Brain microvascular endothelial cell (primary cell): ENCODE results near the gene TARBP1.

Experiments used
- DNase-seq: peaks from one replicate; pipeline ENCODE4 v3.0.0-alpha.2; 2020
- H3K27ac ChIP-seq: fragments of 250-450 bp; sonication (Bioruptor Pico); 2 replicates; pipeline ENCODE4 v1.5.1; 2020; ENCODE audit warnings: mild to moderate bottlenecking, moderate library complexity
- H3K27me3 ChIP-seq: fragments of 250-450 bp; sonication (Bioruptor Pico); replicated peaks from 2 replicates; pipeline ENCODE4 v1.5.1; 2020; ENCODE audit warnings: mild to moderate bottlenecking
- H3K36me3 ChIP-seq: fragments of 250-450 bp; sonication (Bioruptor Pico); replicated peaks from 2 replicates; pipeline ENCODE4 v1.5.1; 2020; ENCODE audit warnings: mild to moderate bottlenecking
- H3K4me3 ChIP-seq: 2 replicates; pipeline ENCODE4 v1.5.1; 2011; ENCODE audit warnings: low read depth, mild to moderate bottlenecking, control low read depth, low read length, moderate library complexity
- CTCF ChIP-seq: IDR thresholded peaks from 2 replicates; pipeline ENCODE4 v1.5.1; 2011; ENCODE audit warnings: low read depth, mild to moderate bottlenecking, moderate library complexity, low read length, control low read depth, inconsistent platforms; ENCODE audit errors: missing control alignments
- in situ Hi-C: cut with HindIII; loops from 2 replicates; pipeline ENCODE4 v1.10.0; 2017; ENCODE audit warnings: low sequenced_read_pairs, low pct_ligation_motif_present

TARBP1 gene

GRCh38 chr1:234484218-234484617, 5.2 kb upstream of the TARBP1 start:
- no peak for TF ChIP-seq CTCF
- Histone ChIP-seq H3K27ac (no peak overlapping the region), H3K4me3 (no peak overlapping the region), H3K36me3 (no peaks in the 10 kb centered on the region), H3K27me3 (no peaks in the 10 kb centered on the region)
- in situ Hi-C loops, result loop anchor here (25.0 kb wide), 1 partner anchor 603 kb away; no protein-coding TSS in a partner anchor
- no peak for DNase-seq

DNA sequence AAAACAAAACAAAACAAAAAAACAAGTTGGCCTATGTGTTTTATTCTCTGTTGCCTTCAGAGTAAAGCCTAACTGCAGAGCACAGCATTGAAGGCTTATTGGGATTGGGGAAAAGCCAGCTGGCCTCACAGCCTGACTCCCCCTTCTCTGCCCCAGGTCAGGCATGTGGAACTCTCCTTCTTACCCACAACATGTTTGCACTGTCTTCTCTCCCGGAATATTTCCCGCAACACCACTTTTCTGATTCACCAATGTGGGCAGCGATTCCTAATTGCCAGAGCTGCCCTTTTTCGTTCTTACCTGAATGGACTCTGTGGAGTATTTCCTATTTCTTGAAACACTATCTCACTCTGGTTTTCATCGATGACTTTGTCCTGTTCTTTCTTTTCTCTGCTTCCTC, 2.8 kb upstream of the TARBP1 start:
- no peak overlapping the region for H3K27ac ChIP-seq
- no peaks in the 10 kb centered on the region for H3K27me3 ChIP-seq
- no peaks in the 10 kb centered on the region for H3K36me3 ChIP-seq
- no peak for DNase-seq
- in situ Hi-C loops, result loop anchor here (25.0 kb wide), 1 partner anchor 606 kb away; no protein-coding TSS in a partner anchor
- no peak overlapping the region for H3K4me3 ChIP-seq
- no peak for TF ChIP-seq CTCF

DNA sequence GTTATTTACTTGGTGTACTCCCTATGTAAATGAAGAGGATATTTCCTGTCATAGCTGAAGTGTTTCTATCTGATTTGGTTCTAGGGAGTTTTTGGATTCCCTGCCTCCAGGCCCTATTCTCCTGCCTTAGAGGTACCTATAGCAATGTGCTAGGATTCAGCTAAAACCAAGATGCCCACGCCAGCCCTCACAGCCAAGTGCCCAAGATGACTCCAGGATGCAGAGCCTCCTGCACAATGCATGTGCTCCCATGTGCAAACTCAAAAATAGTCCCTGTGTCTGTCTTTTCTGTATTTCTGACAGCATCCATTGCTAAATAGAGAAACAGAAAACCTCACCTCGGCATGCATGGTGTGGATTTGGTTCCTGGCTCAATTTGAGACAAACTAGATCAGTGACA, 887 bp upstream of the TARBP1 start:
- Histone ChIP-seq H3K27me3 (no peaks in the 10 kb centered on the region), H3K4me3 (no peak overlapping the region), H3K27ac (no peak overlapping the region), H3K36me3 (no peaks in the 10 kb centered on the region)
- TF ChIP-seq CTCF, result no peak
- no peak for DNase-seq
- in situ Hi-C loops, result loop anchor here (25.0 kb wide), 1 partner anchor 607 kb away; no protein-coding TSS in a partner anchor

DNA sequence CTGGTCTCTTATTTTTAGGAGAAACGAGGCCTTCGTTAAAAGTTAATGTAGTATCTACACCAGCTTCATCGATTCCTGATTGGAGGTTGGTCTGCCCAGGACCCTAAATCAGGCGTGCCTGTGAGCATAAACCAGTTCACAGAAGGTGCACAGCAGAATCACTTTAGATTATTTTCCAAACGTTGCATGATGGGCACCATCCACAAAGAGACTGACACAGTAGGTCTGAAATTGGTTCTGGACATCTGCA, 256 bp upstream of the TARBP1 start:
- no peaks in the 10 kb centered on the region for H3K27me3 ChIP-seq
- H3K4me3 ChIP-seq, result peak overlapping the region; percentile 65
- no peak for DNase-seq
- no peak overlapping the region for H3K27ac ChIP-seq
- no peak for TF ChIP-seq CTCF
- no peaks in the 10 kb centered on the region for H3K36me3 ChIP-seq
- in situ Hi-C loops, result loop anchor here (25.0 kb wide), 1 partner anchor 608 kb away; no protein-coding TSS in a partner anchor

GRCh38 chr1:234478152-234478480, 863 bp downstream of the TARBP1 start:
- in situ Hi-C loops, result loop anchor here (25.0 kb wide), 1 partner anchor 609 kb away; no protein-coding TSS in a partner anchor
- Histone ChIP-seq H3K27ac (peak overlapping the region; percentile 24), H3K4me3 (peak overlapping the region; percentile 65), H3K27me3 (no peaks in the 10 kb centered on the region), H3K36me3 (no peaks in the 10 kb centered on the region)
- TF ChIP-seq CTCF, result no peak
- no peak for DNase-seq

DNA sequence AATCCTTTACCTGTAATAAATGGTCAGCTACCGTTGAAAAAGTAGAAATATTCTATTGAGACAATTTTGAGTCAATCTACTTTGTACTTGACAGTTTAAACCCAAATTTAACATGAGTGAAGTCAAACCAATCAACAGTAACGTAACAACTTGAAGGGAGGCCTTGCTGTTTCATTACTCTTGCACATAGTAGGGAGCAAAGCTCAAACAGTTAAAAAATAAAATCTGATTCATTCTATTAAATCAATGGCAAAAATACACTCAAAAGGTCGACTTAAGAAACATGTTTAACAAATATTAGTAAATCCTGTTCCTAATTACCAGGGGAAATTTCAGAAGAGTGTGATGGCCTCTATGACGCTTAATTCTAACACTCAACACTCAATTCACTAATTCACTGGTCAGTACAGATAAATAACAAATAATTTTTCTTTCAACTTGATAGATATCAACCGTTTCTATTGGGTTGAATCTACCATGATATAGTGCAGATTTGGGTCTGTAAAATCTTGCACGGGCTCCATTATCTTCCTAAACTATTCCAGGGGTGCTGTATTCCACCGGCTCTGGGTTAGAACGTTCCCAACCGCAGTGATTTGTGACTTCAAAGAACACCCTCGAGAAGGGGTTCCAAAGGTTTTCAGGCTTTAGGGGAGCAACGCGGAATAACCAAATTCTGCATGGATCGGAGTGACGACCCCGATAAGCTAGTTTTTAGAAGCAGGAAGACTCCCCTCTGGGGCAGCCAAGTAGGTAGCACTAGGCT, 1.4 kb downstream of the TARBP1 start:
- H3K4me3 ChIP-seq, result peak overlapping the region; percentile 65
- H3K27me3 ChIP-seq, result no peaks in the 10 kb centered on the region
- no peak overlapping the region for H3K27ac ChIP-seq
- no peak for DNase-seq
- in situ Hi-C loops, result loop anchor here (25.0 kb wide), 1 partner anchor 610 kb away; no protein-coding TSS in a partner anchor
- H3K36me3 ChIP-seq, result no peaks in the 10 kb centered on the region
- TF ChIP-seq CTCF, result no peak
